Natural killer cell (primary cell): ENCODE results near the gene DAPK1. TPM values are rescaled to one million over a fixed set of nuclear protein-coding genes. Genes with fewer than 3 reads are reported as not detected.
"Not testable (repeated sequence)": the region's sequence is repeated elsewhere in the genome, so short reads cannot be mapped to it uniquely, and the experiment has no call there.

Source experiments
- ATAC-seq, 3 donors: fragments of 150-1000 bp in 2 of 3; fragments of 200-7000 bp in 1 of 3; cut with Tn5 transposase; 1 replicate in 1 of 3; 2 replicates in 2 of 3; pipeline ENCODE4 v1.10.0; 2021; ENCODE audit warnings: mild to moderate bottlenecking in 2 of 3, moderate library complexity in 2 of 3
- DNase-seq, 2 donors: peaks; one replicate each; pipeline versions ENCODE4 v3.0.0 to v3.0.0-alpha.2; 2013 to 2021; ENCODE audit warnings: mixed read lengths in 1 of 2
- H3K27ac ChIP-seq: one replicate; pipeline ENCODE4 v1.5.1; 2013; ENCODE audit warnings: mild to moderate bottlenecking, low read length
- H3K27me3 ChIP-seq: one replicate; pipeline ENCODE4 v1.6.1; 2013; ENCODE audit warnings: low read length; ENCODE audit not compliant: control insufficient read depth, insufficient read depth
- H3K36me3 ChIP-seq: one replicate; pipeline ENCODE4 v1.6.1; 2013; ENCODE audit warnings: low read length; ENCODE audit not compliant: control insufficient read depth, insufficient read depth
- H3K4me1 ChIP-seq: one replicate; pipeline ENCODE4 v1.6.1; 2013; ENCODE audit warnings: low read length; ENCODE audit not compliant: control insufficient read depth, insufficient read depth
- H3K4me3 ChIP-seq: one replicate; pipeline ENCODE4 v1.5.1; 2013; ENCODE audit warnings: low read length
- H3K9me3 ChIP-seq: one replicate; pipeline ENCODE4 v1.6.1; 2013; ENCODE audit warnings: low read length; ENCODE audit not compliant: control insufficient read depth, insufficient read depth
- H3K27ac Mint-ChIP-seq, 2 donors: one replicate each; pipeline ENCODE4 v1.8.0; 2022; ENCODE audit warnings: mild to moderate bottlenecking in 2 of 2, mixed read lengths in 2 of 2, moderate library complexity in 1 of 2
- H3K27me3 Mint-ChIP-seq, 2 donors: one replicate each; pipeline ENCODE4 v1.8.0; 2022; ENCODE audit warnings: low read depth in 2 of 2, mixed read lengths in 2 of 2
- H3K36me3 Mint-ChIP-seq: one replicate; pipeline ENCODE4 v1.8.0; 2022; ENCODE audit warnings: mixed read lengths
- H3K4me1 Mint-ChIP-seq, 2 donors: one replicate each; pipeline ENCODE4 v1.8.0; 2022; ENCODE audit warnings: mixed read lengths in 2 of 2
- H3K4me3 Mint-ChIP-seq: one replicate; pipeline ENCODE4 v1.8.0; 2022; ENCODE audit warnings: mild to moderate bottlenecking, moderate library complexity, mixed read lengths
- H3K9me3 Mint-ChIP-seq, 2 donors: one replicate each; pipeline ENCODE4 v1.8.0; 2022; ENCODE audit warnings: mixed read lengths in 2 of 2
- CTCF ChIP-seq: fragments of 200-600 bp; IDR thresholded peaks from one replicate; pipeline ENCODE4 v1.8.0; 2022; ENCODE audit warnings: antibody characterized with exemption
- WGBS: methylation state at CpG from one replicate; pipeline ENCODE4 v1.1.7; 2013; ENCODE audit warnings: missing lambda C conversion rate; ENCODE audit not compliant: insufficient coverage; 5-methylcytosine and 5-hydroxymethylcytosine counted together
- intact Hi-C: fragments of 100-400 bp; cut with micrococcal nuclease; formaldehyde crosslinking; loops from one replicate; pipeline ENCODE4 v1.14.2; 2022
- total RNA-seq, 4 donors: library from RNA; stranded (reverse); fragments of 120-200 nt in 1 of 4; gene quantifications; one replicate each; pipeline versions ENCODE4 v1.2.3 to v1.2.4, GENCODE V29; 2013 to 2022

DAPK1 gene
- total RNA-seq, 3 donors from 2014 or later (not counting 1 experiment from before 2014, with no cell fraction given) = 12.2 to 26.5 (median 22.7) TPM

GRCh38 chr9:87548159-87548558 lies 50.5 kb downstream of the DAPK1 start:
- no peak for DNase-seq
- 88% methylated on average over 3 of the region's 3 CpGs for WGBS
- Histone ChIP-seq H3K36me3 (no peaks in the 10 kb centered on the region), H3K27me3 (no peaks in the 10 kb centered on the region), H3K4me1 (no peaks in the 10 kb centered on the region), H3K27ac (no peak overlapping the region), H3K4me3 (no peak overlapping the region), H3K9me3 (no peaks in the 10 kb centered on the region)
- H3K27ac Mint-ChIP-seq = no peak overlapping the region
- no peaks in the 10 kb centered on the region for H3K27me3 Mint-ChIP-seq
- H3K4me3 Mint-ChIP-seq = no peak overlapping the region
- H3K36me3 Mint-ChIP-seq = no peaks in the 10 kb centered on the region
- H3K4me1 Mint-ChIP-seq = no peaks in the 10 kb centered on the region
- no peak for ATAC-seq
- H3K9me3 Mint-ChIP-seq = no peaks in the 10 kb centered on the region
- intact Hi-C loops = no loop called here
- TF ChIP-seq CTCF = no peak

GRCh38 chr9:87549088-87549487 lies 51.4 kb downstream of the DAPK1 start:
- H3K36me3 Mint-ChIP-seq, H3K27ac Mint-ChIP-seq, H3K4me3 Mint-ChIP-seq, H3K4me1 ChIP-seq, H3K36me3 ChIP-seq, ATAC-seq, H3K4me1 Mint-ChIP-seq, DNase-seq, H3K27me3 Mint-ChIP-seq, H3K9me3 Mint-ChIP-seq, H3K9me3 ChIP-seq, H3K27ac ChIP-seq, H3K27me3 ChIP-seq, H3K4me3 ChIP-seq, intact Hi-C loops: not testable (repeated sequence)
- 80% methylated on average over 1 of the region's 2 CpGs for WGBS

GRCh38 chr9:87549791-87550190 lies 52.1 kb downstream of the DAPK1 start:
- WGBS = 61% methylated on average over 7 of the region's 7 CpGs
- H3K27ac Mint-ChIP-seq = no peak overlapping the region
- no peak for TF ChIP-seq CTCF

GRCh38 chr9:87550253-87550954 lies 52.7 kb downstream of the DAPK1 start:
- TF ChIP-seq CTCF = no peak
- DNase-seq (no peak), ATAC-seq (no peak)
- no peak overlapping the region for H3K4me3 Mint-ChIP-seq
- Histone ChIP-seq H3K27me3 (no peaks in the 10 kb centered on the region), H3K27ac (no peak overlapping the region), H3K36me3 (no peaks in the 10 kb centered on the region), H3K4me1 (no peaks in the 10 kb centered on the region), H3K4me3 (no peak overlapping the region), H3K9me3 (no peaks in the 10 kb centered on the region)
- no peaks in the 10 kb centered on the region for H3K9me3 Mint-ChIP-seq
- H3K36me3 Mint-ChIP-seq = no peaks in the 10 kb centered on the region
- intact Hi-C loops = no loop called here
- H3K4me1 Mint-ChIP-seq = no peaks in the 10 kb centered on the region
- no peak overlapping the region for H3K27ac Mint-ChIP-seq
- H3K27me3 Mint-ChIP-seq = no peaks in the 10 kb centered on the region
- WGBS = 88% methylated on average over 5 of the region's 5 CpGs

More at GRCh38 chr9:87549791-87550190, 52.1 kb downstream of the DAPK1 start:
- H3K36me3 ChIP-seq = no peaks in the 10 kb centered on the region
- no peaks in the 10 kb centered on the region for H3K27me3 ChIP-seq
- H3K9me3 Mint-ChIP-seq = no peaks in the 10 kb centered on the region
- H3K4me3 ChIP-seq = no peak overlapping the region
- intact Hi-C loops = no loop called here
- ATAC-seq (no peak), DNase-seq (no peak)
- H3K27me3 Mint-ChIP-seq = no peaks in the 10 kb centered on the region
- H3K4me3 Mint-ChIP-seq = no peak overlapping the region
- no peaks in the 10 kb centered on the region for H3K9me3 ChIP-seq
- no peak overlapping the region for H3K27ac ChIP-seq
- no peaks in the 10 kb centered on the region for H3K4me1 Mint-ChIP-seq
- H3K36me3 Mint-ChIP-seq = no peaks in the 10 kb centered on the region
- H3K4me1 ChIP-seq = no peaks in the 10 kb centered on the region
